Globus pallidus (tissue), 1 donor: ENCODE data around the gene NRL.
"Not testable (repeated sequence)": the region's sequence is repeated elsewhere in the genome, so short reads cannot be mapped to it uniquely, and the experiment has no call there.

Experiments used
- DNase-seq: peaks from one replicate; pipeline ENCODE4 v3.0.0-alpha.2; 2015; ENCODE audit warnings: low spot score

NRL gene

GRCh38 chr14:24051789-24052655 is 62.7 kb downstream of the NRL start, which contains the start of gene CARMIL3:
Gene CARMIL3 (plus strand): TSS chr14:24052009. CDS start chr14:24052154, 145 bp downstream.
- peak; percentile 79 for DNase-seq

GRCh38 chr14:24051176-24051788 is 63.5 kb downstream of the NRL start:
- DNase-seq: no peak

- not testable (repeated sequence) for DNase-seq
These were observed 64.0 kb downstream of the NRL start for GRCh38 chr14:24050753-24051152.

- not testable (repeated sequence) for DNase-seq
These were observed 65.7 kb downstream of the NRL start for GRCh38 chr14:24049002-24049401.

- DNase-seq: no peak
These were observed 72.0 kb downstream of the NRL start for GRCh38 chr14:24042746-24043145.

- no peak for DNase-seq
These were observed 74.1 kb downstream of the NRL start for GRCh38 chr14:24040692-24041091.

- no peak for DNase-seq
These were observed 76.1 kb downstream of the NRL start for GRCh38 chr14:24038686-24039085.

- DNase-seq: no peak
These were observed 77.1 kb downstream of the NRL start for GRCh38 chr14:24037658-24038037.

GRCh38 chr14:24036963-24037657 is 77.6 kb downstream of the NRL start:
- not testable (repeated sequence) for DNase-seq

- DNase-seq: peak; percentile 74
These were observed 78.4 kb downstream of the NRL start for GRCh38 chr14:24036169-24036962.

GRCh38 chr14:24035769-24036168 is 79.0 kb downstream of the NRL start:
- DNase-seq: not testable (repeated sequence)

GRCh38 chr14:24032727-24033418 is 81.9 kb downstream of the NRL start:
- DNase-seq: no peak

- DNase-seq: not testable (repeated sequence)
These were observed 83.4 kb downstream of the NRL start for GRCh38 chr14:24031331-24031730.

- not testable (repeated sequence) for DNase-seq
These were observed 85.1 kb downstream of the NRL start for GRCh38 chr14:24029687-24030086.
